ENCODE results near the gene REX1BD. TPM values are rescaled to one million over a fixed set of nuclear protein-coding genes. Genes with fewer than 3 reads are reported as not detected.
"Not testable (repeated sequence)": the region's sequence is repeated elsewhere in the genome, so short reads cannot be mapped to it uniquely, and the experiment has no call there.

Gene REX1BD
- total and polyA plus RNA-seq, 10 of the 15 experiments (the other 5 are each of a cell fraction or from before 2014, with no cell fraction given) = 1.1 to 101 (median 35.0) TPM

DNA sequence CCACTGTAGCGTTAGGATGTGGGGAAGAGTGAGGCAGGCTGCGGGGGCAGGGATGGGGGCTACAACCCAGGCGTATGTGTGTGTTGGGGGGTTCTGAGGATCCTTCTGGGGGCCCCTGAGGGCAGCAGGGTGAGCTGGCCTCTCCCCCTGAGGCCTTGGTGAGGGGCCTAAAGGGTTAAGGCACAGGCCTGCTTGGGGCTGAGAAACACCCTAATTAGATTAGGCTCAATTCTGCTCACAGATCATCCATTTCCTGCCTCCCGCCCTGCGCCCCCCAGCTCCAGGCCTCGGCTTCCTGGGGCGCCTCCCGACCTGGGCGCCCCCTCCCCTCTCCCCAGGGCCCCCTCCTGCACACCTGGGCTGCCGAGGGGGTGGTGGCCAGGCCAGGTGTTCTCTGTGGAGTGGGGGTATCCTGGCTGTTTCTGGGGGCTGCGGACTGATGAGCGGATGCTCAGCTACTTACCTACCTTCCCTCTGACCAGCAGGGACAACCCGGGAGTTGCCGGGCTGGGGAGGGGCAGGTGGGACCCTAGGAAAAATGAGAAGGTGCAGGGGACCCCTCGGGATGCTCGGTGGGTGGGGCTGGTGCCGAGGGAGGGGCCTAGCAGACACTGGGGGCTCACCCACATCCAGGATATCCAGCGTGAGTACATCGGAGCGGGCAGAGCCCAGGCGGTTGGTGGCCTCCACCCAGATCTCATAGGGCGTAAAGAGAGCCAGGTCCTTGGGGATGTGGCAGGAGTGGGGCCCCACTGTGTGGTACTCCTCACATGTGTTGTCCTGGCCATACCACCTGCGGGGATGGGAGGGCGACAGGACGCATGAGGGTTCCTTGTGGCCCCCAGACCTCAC lies 9.4 kb downstream of the REX1BD start:
- FAIRE-seq = no peak
- ChIA-PET CTCF (interaction anchor here (1.3 kb wide), 1 partner anchor 17 kb away, joined by 3 read pairs; no protein-coding TSS in a partner anchor), RAD21 (ENCODE audit: unreplicated experiment) (no interaction called here), POLR2A (interaction anchor here (0.5 kb wide), 1 partner anchor 59 kb away, joined by 3 read pairs; no protein-coding TSS in a partner anchor), SMC1A (ENCODE audit: uncharacterized antibody, unreplicated experiment) (no interaction called here)
- 33% methylated on average over 24 of the region's 25 CpGs for WGBS (ENCODE audit: insufficient coverage, insufficient replicate concordance, low lambda C conversion rate, missing lambda C conversion rate)
- DNase-seq (ENCODE audit: low read depth, low spot score) = no peak
- TF ChIP-seq KDM1A (IDR thresholded peaks at IDR 0.05; ENCODE audit: borderline replicate concordance) (no peak), NBN (IDR thresholded peaks at IDR 0.05) (no peak)
- no peak for ATAC-seq
- Histone ChIP-seq H3K79me2 (ENCODE audit: control insufficient read depth, insufficient read depth, low read length) (no peaks in the 10 kb centered on the region), H3K4me1 (ENCODE audit: control insufficient read depth, insufficient read depth, low read length) (peaks cover 9% of the 10 kb centered on the region), H3K27me3 (replicated peaks in 1 of 2; ENCODE audit: control insufficient read depth in 2 of 2, insufficient read depth in 2 of 2, low read length in 1 of 2) (peaks cover 2 to 5% of the 10 kb centered on the region in 2 experiments; a peak in 2 of 4 replicates), H3K9me3 (replicated peaks; ENCODE audit: control insufficient read depth, insufficient read depth, low read length) (no peaks in the 10 kb centered on the region), H3K9ac (ENCODE audit: control insufficient read depth, insufficient read depth, low read length) (no peak overlapping the region), H2AFZ (ENCODE audit: control insufficient read depth, low read depth, low read length) (no peak overlapping the region), H3K36me3 (ENCODE audit: control insufficient read depth in 2 of 2, insufficient read depth in 2 of 2, low read length in 1 of 2) (no peaks in the 10 kb centered on the region), H3K4me2 (ENCODE audit: control insufficient read depth, insufficient read depth) (no peak overlapping the region), H3K4me3 (no peak overlapping the region), H4K20me1 (ENCODE audit: control insufficient read depth, insufficient read depth) (no peaks in the 10 kb centered on the region; the same call in 1 of the 2 replicates), H3K27ac (ENCODE audit: control insufficient read depth, insufficient read depth) (no peak overlapping the region)
- BruUV-seq (replicated peaks) = no TSS peak
- in situ Hi-C loops (cut with MboI) (no loop called here), intact Hi-C loops (cut with micrococcal nuclease; ENCODE audit: unreplicated experiment) (no loop called here)

DNA sequence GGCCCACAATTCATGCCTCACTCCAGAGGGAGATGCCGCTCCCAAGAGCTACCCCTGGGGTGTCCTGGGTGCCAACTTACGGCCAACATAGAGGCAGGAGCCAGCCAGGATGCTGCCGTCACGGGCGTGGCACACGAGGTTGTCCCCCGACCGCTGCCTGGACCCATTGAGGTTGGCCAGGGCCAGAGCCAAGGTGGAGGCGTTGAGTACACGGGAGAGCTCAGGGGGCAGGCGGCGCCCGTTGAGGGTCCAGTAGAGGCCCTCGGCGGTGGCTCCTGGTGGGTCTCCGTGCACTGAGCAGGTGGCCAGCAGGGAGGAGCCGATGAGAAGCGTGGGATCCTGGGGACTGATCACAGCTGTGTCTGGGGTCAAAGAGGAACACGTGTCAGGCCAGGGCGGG lies 10.9 kb downstream of the REX1BD start:
- in situ Hi-C loops (cut with MboI) = no loop called here
- no peaks in the 10 kb centered on the region for H3K9me3 ChIP-seq (replicated peaks; ENCODE audit: control insufficient read depth, insufficient read depth, low read length)
- ATAC-seq = no peak
- no peak overlapping the region for H3K9ac ChIP-seq (ENCODE audit: control insufficient read depth, insufficient read depth, low read length)
- H3K27me3 ChIP-seq (replicated peaks in 1 of 2; ENCODE audit: control insufficient read depth in 2 of 2, insufficient read depth in 2 of 2, low read length in 1 of 2) = peaks cover 4 to 10% of the 10 kb centered on the region in 2 experiments
- no peak overlapping the region for H2AFZ ChIP-seq (ENCODE audit: control insufficient read depth, low read depth, low read length)
- no peaks in the 10 kb centered on the region; the same call in 1 of the 2 replicates for H4K20me1 ChIP-seq (ENCODE audit: control insufficient read depth, insufficient read depth)
- no peak overlapping the region for H3K27ac ChIP-seq (ENCODE audit: control insufficient read depth, insufficient read depth)
- H3K4me2 ChIP-seq (ENCODE audit: control insufficient read depth, insufficient read depth) = no peak overlapping the region
- no peak for DNase-seq (ENCODE audit: low read depth, low spot score)
- H3K36me3 ChIP-seq (ENCODE audit: control insufficient read depth in 2 of 2, insufficient read depth in 2 of 2, low read length in 1 of 2) = no peaks in the 10 kb centered on the region
- TF ChIP-seq PML (IDR thresholded peaks at IDR 0.05; ENCODE audit: low read length) = no peak
- no peak overlapping the region for H3K4me3 ChIP-seq
- no TSS peak for BruUV-seq (replicated peaks)
- FAIRE-seq = no peak
- RAD21 ChIA-PET (ENCODE audit: unreplicated experiment) = no interaction called here
- 51% methylated on average over 20 of the region's 20 CpGs for WGBS (ENCODE audit: insufficient coverage, insufficient replicate concordance, low lambda C conversion rate, missing lambda C conversion rate)
- H3K4me1 ChIP-seq (ENCODE audit: control insufficient read depth, insufficient read depth, low read length) = peaks cover 4% of the 10 kb centered on the region
- H3K79me2 ChIP-seq (ENCODE audit: control insufficient read depth, insufficient read depth, low read length) = no peaks in the 10 kb centered on the region
- SMC1A ChIA-PET (ENCODE audit: uncharacterized antibody, unreplicated experiment) = no interaction called here
- CTCF ChIA-PET = interaction anchor here (1.3 kb wide), 1 partner anchor 18 kb away, joined by 3 read pairs; no protein-coding TSS in a partner anchor
- POLR2A ChIA-PET = no interaction called here
- intact Hi-C loops (cut with micrococcal nuclease; ENCODE audit: unreplicated experiment) = no loop called here

DNA sequence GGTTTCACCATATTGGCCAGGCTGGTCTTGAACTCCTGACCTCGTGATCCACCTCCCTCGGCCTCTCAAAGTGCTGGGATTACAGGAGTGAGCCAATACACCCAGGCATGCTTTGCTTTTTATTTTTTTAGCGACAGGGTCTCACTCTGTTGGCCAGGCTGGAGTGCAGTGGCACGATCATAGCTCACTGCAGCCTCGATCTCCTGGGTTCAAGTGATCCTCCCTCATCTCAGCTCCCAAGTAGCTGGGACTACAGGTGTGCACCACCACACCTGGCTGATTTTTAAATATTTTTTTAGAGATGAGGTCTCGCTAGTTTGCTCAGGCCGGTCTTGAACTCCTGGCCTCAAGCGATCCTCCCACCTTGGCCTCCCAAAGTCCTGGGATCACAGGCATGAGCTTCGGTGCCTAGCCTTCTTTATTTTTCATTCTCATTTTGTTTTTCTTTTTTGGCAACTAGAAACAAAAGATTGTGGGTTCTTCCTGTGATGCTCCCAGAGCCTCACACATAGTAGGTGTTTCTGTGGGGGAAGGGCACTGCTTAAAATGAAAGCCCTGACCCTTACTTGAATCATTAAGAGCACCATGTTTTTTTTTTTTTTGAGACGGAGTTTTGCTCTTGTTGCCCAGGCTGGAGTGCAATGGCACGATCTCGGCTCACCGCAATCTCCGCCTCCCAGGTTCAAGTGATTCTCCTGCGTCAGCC lies 12.2 kb downstream of the REX1BD start:
- intact Hi-C loops (cut with micrococcal nuclease; ENCODE audit: unreplicated experiment); H3K4me2 ChIP-seq (ENCODE audit: control insufficient read depth, insufficient read depth); H3K27ac ChIP-seq (ENCODE audit: control insufficient read depth, insufficient read depth); H3K27me3 ChIP-seq (replicated peaks in 1 of 2; ENCODE audit: control insufficient read depth in 2 of 2, insufficient read depth in 2 of 2, low read length in 1 of 2); H3K79me2 ChIP-seq (ENCODE audit: control insufficient read depth, insufficient read depth, low read length); H3K36me3 ChIP-seq (ENCODE audit: control insufficient read depth in 2 of 2, insufficient read depth in 2 of 2, low read length in 1 of 2); H2AFZ ChIP-seq (ENCODE audit: control insufficient read depth, low read depth, low read length); CTCF ChIA-PET; RAD21 ChIA-PET (ENCODE audit: unreplicated experiment); H3K4me1 ChIP-seq (ENCODE audit: control insufficient read depth, insufficient read depth, low read length); ATAC-seq; H4K20me1 ChIP-seq (ENCODE audit: control insufficient read depth, insufficient read depth); H3K9me3 ChIP-seq (replicated peaks; ENCODE audit: control insufficient read depth, insufficient read depth, low read length); BruUV-seq (replicated peaks); FAIRE-seq; H3K4me3 ChIP-seq; DNase-seq (ENCODE audit: low read depth, low spot score); SMC1A ChIA-PET (ENCODE audit: uncharacterized antibody, unreplicated experiment); in situ Hi-C loops (cut with MboI); H3K9ac ChIP-seq (ENCODE audit: control insufficient read depth, insufficient read depth, low read length): not testable (repeated sequence)
- 71% methylated on average over 15 of the region's 15 CpGs for WGBS (ENCODE audit: insufficient coverage, insufficient replicate concordance, low lambda C conversion rate, missing lambda C conversion rate)
- POLR2A ChIA-PET = interaction anchor here (0.5 to 0.6 kb wide), 2 partner anchors 118 to 280 kb away, joined by 3 read pairs; no protein-coding TSS in a partner anchor

All from GM12878 (cell line).